Heart left ventricle (tissue), 13 donors: Measurements from ENCODE around the gene CCDC9.

ENCODE experiments used
- POLR2A ChIP-seq, 2 donors: fragments of 450-650 bp; IDR thresholded peaks; one replicate each; pipeline ENCODE4 v1.6.1; 2017; ENCODE audit warnings: antibody characterized with exemption in 2 of 2, mild to moderate bottlenecking in 2 of 2, moderate library complexity in 2 of 2
- TF ChIP-seq, protein P1 (sequence below), 12 donors: fragments of 200-600 bp; sonication (generic) in 4 of 12; IDR thresholded peaks; one replicate each; pipeline versions ENCODE4 v1.5.0 to v1.8.0; 2018 to 2022; ENCODE audit warnings: antibody characterized with exemption in 12 of 12, mild to moderate bottlenecking in 5 of 12
- donor health status: ischemic (EF 13 %, LVEDD 7.1; RV severe dilation, severe dysfunction).
- donor health status: DM: no; HTN: yes; CAD: no.
- donor health status: DM: no; HTN: no; CAD: no.
- donor health status: ischemic (EF 25% LVEDD 6.9; RV normal size, moderate dysfunction).
- donor health status: ischemic (EF 25% LVEDD 5.7; RV mildly dilated, moderate dysfunction).
- donor health status: ischemic (EF 35%, LVEDD 5.7; RV mildly dilated, moderate dysfunction).
- donor health status: nonischemic (EF 11% LVEDD 7.7; RV severe dilation, severe dysfunction).
- donor health status: DM: yes; HTN: yes; CAD: no.
- donor health status: PGD.
- donor health status: ischemic (EF 29% LVEDD 5.4; RV normal size, mild dysfunction).
- donor health status: nonischemic (EF 23%, LVEDD 6.1; RV moderate dilation, normal function).

DNA sequence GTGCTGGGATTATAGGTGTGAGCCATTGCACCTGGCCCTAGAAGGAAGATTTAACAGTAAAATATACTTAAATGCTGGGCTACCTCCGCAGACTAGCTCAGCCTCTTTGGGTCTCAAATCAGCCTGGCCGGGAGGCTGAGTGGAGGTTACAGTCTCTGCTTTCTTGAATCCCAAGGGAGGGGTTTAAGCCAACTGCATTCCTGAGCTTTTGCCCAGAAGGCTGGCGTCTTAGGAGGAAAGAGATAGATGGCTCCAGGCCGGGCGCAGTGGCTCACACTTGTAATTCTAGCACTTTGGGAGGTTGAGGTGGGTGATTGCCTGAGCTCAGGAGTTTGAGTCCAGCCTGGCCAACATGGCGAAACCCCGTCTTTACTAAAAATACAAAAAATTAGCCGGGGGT lies 52.7 kb downstream of the CCDC9 start:
- TF ChIP-seq, protein P1, sequence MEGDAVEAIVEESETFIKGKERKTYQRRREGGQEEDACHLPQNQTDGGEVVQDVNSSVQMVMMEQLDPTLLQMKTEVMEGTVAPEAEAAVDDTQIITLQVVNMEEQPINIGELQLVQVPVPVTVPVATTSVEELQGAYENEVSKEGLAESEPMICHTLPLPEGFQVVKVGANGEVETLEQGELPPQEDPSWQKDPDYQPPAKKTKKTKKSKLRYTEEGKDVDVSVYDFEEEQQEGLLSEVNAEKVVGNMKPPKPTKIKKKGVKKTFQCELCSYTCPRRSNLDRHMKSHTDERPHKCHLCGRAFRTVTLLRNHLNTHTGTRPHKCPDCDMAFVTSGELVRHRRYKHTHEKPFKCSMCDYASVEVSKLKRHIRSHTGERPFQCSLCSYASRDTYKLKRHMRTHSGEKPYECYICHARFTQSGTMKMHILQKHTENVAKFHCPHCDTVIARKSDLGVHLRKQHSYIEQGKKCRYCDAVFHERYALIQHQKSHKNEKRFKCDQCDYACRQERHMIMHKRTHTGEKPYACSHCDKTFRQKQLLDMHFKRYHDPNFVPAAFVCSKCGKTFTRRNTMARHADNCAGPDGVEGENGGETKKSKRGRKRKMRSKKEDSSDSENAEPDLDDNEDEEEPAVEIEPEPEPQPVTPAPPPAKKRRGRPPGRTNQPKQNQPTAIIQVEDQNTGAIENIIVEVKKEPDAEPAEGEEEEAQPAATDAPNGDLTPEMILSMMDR (IDR thresholded peaks at IDR 0.05), result no peak
- TF ChIP-seq POLR2A (IDR thresholded peaks at IDR 0.05), result no peak
